NCI-H128 (cell line): ENCODE data around the gene RPL13A.

Experiments used
- DNase-seq: peaks from one replicate; lab custom pipeline; 2025; ENCODE audit not compliant: unreplicated experiment; lab: John Stamatoyannopoulos, UW

RPL13A gene

GRCh38 chr19:49479975-49480628, 7.3 kb upstream of the RPL13A start:
- no peak for DNase-seq

- no peak for DNase-seq
Observed at GRCh38 chr19:49481020-49481683, 6.3 kb upstream of the RPL13A start.

GRCh38 chr19:49486232-49486631, 1.2 kb upstream of the RPL13A start:
- DNase-seq = no peak

- DNase-seq = no peak
Observed at GRCh38 chr19:49486710-49487276, 615 bp upstream of the RPL13A start.

GRCh38 chr19:49488046-49488862, 846 bp downstream of the RPL13A start:
- DNase-seq = no peak

- no peak for DNase-seq
Observed at GRCh38 chr19:49488863-49489537, 1.6 kb downstream of the RPL13A start.

GRCh38 chr19:49489601-49490167, 2.3 kb downstream of the RPL13A start:
- DNase-seq = no peak

GRCh38 chr19:49490287-49491029, 3.0 kb downstream of the RPL13A start:
- no peak for DNase-seq

GRCh38 chr19:49491030-49491803, 3.8 kb downstream of the RPL13A start:
- no peak for DNase-seq

- DNase-seq = no peak
Observed at GRCh38 chr19:49491804-49492572, 4.6 kb downstream of the RPL13A start.

GRCh38 chr19:49492573-49493405, 5.4 kb downstream of the RPL13A start:
- DNase-seq = no peak

GRCh38 chr19:49496574-49497008, 9.2 kb downstream of the RPL13A start:
- DNase-seq = no peak

- no peak for DNase-seq
Observed at GRCh38 chr19:49497047-49497788, 9.8 kb downstream of the RPL13A start.

GRCh38 chr19:49497789-49498103, 10.3 kb downstream of the RPL13A start:
- no peak for DNase-seq

- DNase-seq = no peak
Observed at GRCh38 chr19:49498475-49498874, 11.1 kb downstream of the RPL13A start.

GRCh38 chr19:49499030-49499670, 11.7 kb downstream of the RPL13A start:
- DNase-seq = no peak
